ENCODE measurements around the gene STAMBPL1. TPM values are rescaled to one million over a fixed set of nuclear protein-coding genes. Genes with fewer than 3 reads are reported as not detected.
A peak's percentile ranks its signal among the peaks of the same experiment; 100 is the strongest.

The STAMBPL1 gene
- total and polyA plus RNA-seq, 11 donors, result 1.0 to 6.3 (median 3.3) TPM

- no peaks in the 10 kb centered on the region for H3K27me3 ChIP-seq
- peaks cover 0 to 28% (median 5%) of the 10 kb centered on the region in 9 donors for H3K36me3 ChIP-seq
- intact Hi-C loops (cut with DNase I), result no loop called here
- H3K9me3 ChIP-seq, result no peaks in the 10 kb centered on the region
- peaks cover 0 to 10% (median 0%) of the 10 kb centered on the region in 12 donors for H3K4me1 ChIP-seq
- no peak overlapping the region for H3K4me3 ChIP-seq
- TF ChIP-seq POLR2A (IDR thresholded peaks at IDR 0.05), result no peak
- no peak for TF ChIP-seq CTCF (IDR thresholded peaks at IDR 0.05)
- H3K27ac ChIP-seq, result peak overlapping the region in 7 of 12 donors; percentile 17 to 56 (median 37)
- no peak for DNase-seq
- ATAC-seq, result peak in 1 of 4 donors; percentile 71
- WGBS, 4 donors, result 72 to 76% (median 74%) methylated on average over 9 of the region's 9 CpGs
These were observed 33.1 kb downstream of the STAMBPL1 start for GRCh38 chr10:88913127-88913526.

DNA sequence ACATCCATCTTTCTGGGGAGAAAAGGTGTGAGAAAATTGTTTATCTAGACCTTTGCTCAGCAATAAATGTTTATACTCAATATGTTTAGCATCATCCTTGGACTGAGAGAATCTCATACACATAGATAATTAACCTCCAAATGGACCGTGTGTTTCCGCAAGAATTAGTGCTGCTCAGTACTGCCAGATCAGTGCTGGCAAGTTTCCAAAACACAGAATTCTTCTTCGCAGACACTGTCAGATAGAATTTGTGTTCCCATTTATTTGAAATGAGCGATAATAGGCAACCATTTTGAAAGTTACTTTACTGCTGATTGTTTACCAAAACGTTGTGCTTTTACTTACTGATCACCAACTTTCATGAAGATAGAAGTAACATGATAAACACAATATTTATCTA, 33.7 kb downstream of the STAMBPL1 start:
- no peak for DNase-seq
- Histone ChIP-seq H3K4me3 (no peak overlapping the region), H3K9me3 (no peaks in the 10 kb centered on the region), H3K4me1 (peaks cover 0 to 10% (median 0%) of the 10 kb centered on the region in 12 donors), H3K27ac (peak overlapping the region in 3 of 12 donors; percentile 34 to 50 (median 43)), H3K36me3 (peaks cover 0 to 26% (median 0%) of the 10 kb centered on the region in 9 donors), H3K27me3 (no peaks in the 10 kb centered on the region)
- 62 to 75% (median 66%) methylated on average over 5 of the region's 5 CpGs for WGBS, 4 donors
- TF ChIP-seq CTCF (IDR thresholded peaks at IDR 0.05), result no peak
- TF ChIP-seq POLR2A (IDR thresholded peaks at IDR 0.05), result no peak
- intact Hi-C loops (cut with DNase I), result no loop called here
- ATAC-seq, result no peak

GRCh38 chr10:88915781-88916180, 35.7 kb downstream of the STAMBPL1 start:
- peaks cover 0 to 17% (median under 1%) of the 10 kb centered on the region in 12 donors for H3K4me1 ChIP-seq
- intact Hi-C loops (cut with DNase I), result no loop called here
- H3K27me3 ChIP-seq, result no peaks in the 10 kb centered on the region
- H3K36me3 ChIP-seq, result peaks cover 0 to 28% (median 0%) of the 10 kb centered on the region in 9 donors
- TF ChIP-seq POLR2A (IDR thresholded peaks at IDR 0.05), result no peak
- no peak for TF ChIP-seq CTCF (IDR thresholded peaks at IDR 0.05)
- DNase-seq, result no peak
- H3K4me3 ChIP-seq, result no peak overlapping the region
- ATAC-seq, result no peak
- H3K27ac ChIP-seq, result no peak overlapping the region
- H3K9me3 ChIP-seq, result no peaks in the 10 kb centered on the region
- WGBS, 4 donors, result 50 to 61% (median 55%) methylated on average over 2 of the region's 2 CpGs

DNA sequence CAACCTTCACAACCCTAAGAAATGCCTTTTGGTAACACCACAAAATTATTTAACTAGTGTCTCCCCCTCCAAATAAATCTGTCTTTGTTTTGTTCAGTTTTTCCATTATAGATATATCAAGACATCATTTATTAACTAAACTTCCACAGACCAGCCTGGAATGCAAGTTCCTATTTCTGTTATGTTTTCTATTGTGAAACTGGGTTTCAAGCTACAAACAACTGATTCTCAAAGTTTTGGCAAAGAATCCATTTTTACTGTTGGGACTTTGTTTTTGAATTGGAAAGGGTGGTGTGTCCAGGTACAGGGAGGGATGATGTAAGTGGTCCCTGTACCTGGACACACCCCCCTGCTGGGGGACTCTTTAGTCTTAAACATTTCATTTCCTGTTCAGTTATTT, 36.2 kb downstream of the STAMBPL1 start:
- H3K27me3 ChIP-seq, result no peaks in the 10 kb centered on the region
- H3K4me1 ChIP-seq, result peaks cover 0 to 22% (median 3%) of the 10 kb centered on the region in 12 donors
- no peaks in the 10 kb centered on the region for H3K9me3 ChIP-seq
- H3K27ac ChIP-seq, result no peak overlapping the region
- H3K4me3 ChIP-seq, result no peak overlapping the region
- H3K36me3 ChIP-seq, result peaks cover 0 to 27% (median 0%) of the 10 kb centered on the region in 9 donors
- no peak for TF ChIP-seq CTCF (IDR thresholded peaks at IDR 0.05)
- ATAC-seq, result no peak
- DNase-seq, result no peak
- intact Hi-C loops (cut with DNase I), result no loop called here

Data from heart left ventricle (tissue), 16 donors.